ENCODE measurements around the gene BRSK2.

Gene BRSK2

GRCh38 chr11:1454576-1454975 lies 64.8 kb downstream of the BRSK2 start:
- DNase-seq (ENCODE audit: low read depth), result no peak

- no peak for DNase-seq (ENCODE audit: low read depth)
Observed at GRCh38 chr11:1455032-1455762, 65.5 kb downstream of the BRSK2 start.

- no peak for DNase-seq (ENCODE audit: low read depth)
Observed at GRCh38 chr11:1455763-1456060, 66.0 kb downstream of the BRSK2 start.

- DNase-seq (ENCODE audit: low read depth), result no peak
Observed at GRCh38 chr11:1456176-1456575, 66.4 kb downstream of the BRSK2 start.

GRCh38 chr11:1456596-1457325 lies 67.0 kb downstream of the BRSK2 start:
- DNase-seq (ENCODE audit: low read depth), result no peak

GRCh38 chr11:1457326-1457680 lies 67.6 kb downstream of the BRSK2 start:
- no peak for DNase-seq (ENCODE audit: low read depth)

GRCh38 chr11:1457856-1458255 lies 68.1 kb downstream of the BRSK2 start:
- no peak for DNase-seq (ENCODE audit: low read depth)

- DNase-seq (ENCODE audit: low read depth), result no peak
Observed at GRCh38 chr11:1458340-1459218, 68.8 kb downstream of the BRSK2 start.

- DNase-seq (ENCODE audit: low read depth), result no peak
Observed at GRCh38 chr11:1459219-1459575, 69.5 kb downstream of the BRSK2 start.

- no peak for DNase-seq (ENCODE audit: low read depth)
Observed at GRCh38 chr11:1459764-1460395, 70.1 kb downstream of the BRSK2 start.

GRCh38 chr11:1460396-1460985 lies 70.8 kb downstream of the BRSK2 start:
- no peak for DNase-seq (ENCODE audit: low read depth)

GRCh38 chr11:1460986-1461825 lies 71.5 kb downstream of the BRSK2 start:
- DNase-seq (ENCODE audit: low read depth), result no peak

GRCh38 chr11:1461826-1462697 lies 72.3 kb downstream of the BRSK2 start:
- DNase-seq (ENCODE audit: low read depth), result no peak

- no peak for DNase-seq (ENCODE audit: low read depth)
Observed at GRCh38 chr11:1462698-1462975, 72.9 kb downstream of the BRSK2 start.

GRCh38 chr11:1463056-1463455 lies 73.3 kb downstream of the BRSK2 start:
- no peak for DNase-seq (ENCODE audit: low read depth)

GRCh38 chr11:1466784-1467183 lies 77.0 kb downstream of the BRSK2 start:
- DNase-seq (ENCODE audit: low read depth), result no peak

GRCh38 chr11:1467270-1467669 lies 77.5 kb downstream of the BRSK2 start:
- DNase-seq (ENCODE audit: low read depth), result no peak

GRCh38 chr11:1468002-1468401 lies 78.3 kb downstream of the BRSK2 start:
- no peak for DNase-seq (ENCODE audit: low read depth)

GRCh38 chr11:1468473-1469066 lies 78.8 kb downstream of the BRSK2 start:
- DNase-seq (ENCODE audit: low read depth), result no peak

- no peak for DNase-seq (ENCODE audit: low read depth)
Observed at GRCh38 chr11:1469287-1469910, 79.7 kb downstream of the BRSK2 start.
